ENCODE data around the gene TEX26. TPM values are rescaled to one million over a fixed set of nuclear protein-coding genes. Genes with fewer than 3 reads are reported as not detected.

The TEX26 gene
- polyA plus RNA-seq, 5 donors: 0.57 to 3.3 (median 1.6) TPM

GRCh38 chr13:31011901-31012654, 79.6 kb downstream of the TEX26 start:
- no peak for DNase-seq

GRCh38 chr13:31012655-31013024, 80.2 kb downstream of the TEX26 start:
- no peak for DNase-seq

GRCh38 chr13:31014456-31014855, 82.0 kb downstream of the TEX26 start:
- no peak for DNase-seq

GRCh38 chr13:31015199-31015598, 82.7 kb downstream of the TEX26 start:
- no peak for DNase-seq

GRCh38 chr13:31016342-31017325, 84.2 kb downstream of the TEX26 start:
- DNase-seq: no peak

GRCh38 chr13:31018511-31018910, 86.1 kb downstream of the TEX26 start:
- no peak for DNase-seq

GRCh38 chr13:31020996-31021395, 88.5 kb downstream of the TEX26 start:
- no peak for DNase-seq

- no peak for DNase-seq
Observed at GRCh38 chr13:31022288-31022895, 89.9 kb downstream of the TEX26 start.

- no peak for DNase-seq
Observed at GRCh38 chr13:31022928-31023530, 90.6 kb downstream of the TEX26 start.

Other genes with a start within 250 kb of the TEX26 start
- 1 to 10 TPM; 3.5 to 5.7 (median 4.5) TPM for gene ALOX5AP, start 197.1 kb upstream of the TEX26 start, polyA plus RNA-seq (ENCODE audit: insufficient read depth in 1 of 5, insufficient read length in 5 of 5, low replicate concordance in 1 of 5)
- gene MEDAG, start 26.4 kb upstream of the TEX26 start, polyA plus RNA-seq (ENCODE audit: insufficient read depth in 1 of 5, insufficient read length in 5 of 5, low replicate concordance in 1 of 5): 1 to 10 TPM; 2.7 to 4.3 (median 4.1) TPM
- 100 to 1,000 TPM in 3 of 5 donors, 10 to 100 TPM in 2; 77.7 to 126 (median 100) TPM for gene HSPH1, start 229.2 kb downstream of the TEX26 start, polyA plus RNA-seq (ENCODE audit: insufficient read depth in 1 of 5, insufficient read length in 5 of 5, low replicate concordance in 1 of 5)

All from right lung (tissue), 5 donors.